Small intestine (tissue), 7 donors: Measurements from ENCODE around the gene RHEB. TPM values are rescaled to one million over a fixed set of nuclear protein-coding genes. Genes with fewer than 3 reads are reported as not detected.

Experiments used
- DNase-seq, 2 donors: peaks; one replicate each; pipeline versions ENCODE4 v3.0.0 to v3.0.0-alpha.2; 2013
- FAIRE-seq: peaks from 2 replicates; lab custom pipeline; 2012; peaks lifted over from hg19 to GRCh38; lab: Jason Lieb, UNC
- H3K27ac ChIP-seq, 3 donors: one replicate each; pipeline ENCODE4 v1.5.1; 2013; ENCODE audit warnings: low read length in 2 of 3, mild to moderate bottlenecking in 2 of 3, control low read depth in 1 of 3, inconsistent platforms in 1 of 3, low read depth in 1 of 3, moderate library complexity in 1 of 3
- H3K27me3 ChIP-seq, 3 donors: one replicate each; pipeline ENCODE4 v1.6.1; 2013; ENCODE audit warnings: low read length in 3 of 3, inconsistent platforms in 1 of 3; ENCODE audit not compliant: control insufficient read depth in 3 of 3, insufficient read depth in 3 of 3
- H3K36me3 ChIP-seq, 3 donors: one replicate each; pipeline ENCODE4 v1.6.1; 2013; ENCODE audit warnings: low read length in 3 of 3, inconsistent platforms in 1 of 3, low read depth in 1 of 3, mild to moderate bottlenecking in 1 of 3, moderate library complexity in 1 of 3; ENCODE audit not compliant: control insufficient read depth in 3 of 3, insufficient read depth in 2 of 3
- H3K4me1 ChIP-seq, 3 donors: one replicate each; pipeline ENCODE4 v1.6.1; 2013; ENCODE audit warnings: low read length in 2 of 3, inconsistent platforms in 1 of 3, low read depth in 1 of 3, mild to moderate bottlenecking in 1 of 3, moderate library complexity in 1 of 3; ENCODE audit not compliant: control insufficient read depth in 3 of 3, insufficient read depth in 2 of 3
- H3K4me3 ChIP-seq, 3 donors: one replicate each; pipeline ENCODE4 v1.5.1; 2013; ENCODE audit warnings: low read length in 3 of 3, control low read depth in 1 of 3, inconsistent platforms in 1 of 3, low read depth in 1 of 3, mild to moderate bottlenecking in 1 of 3, moderate library complexity in 1 of 3
- H3K9me3 ChIP-seq, 2 donors: one replicate each; pipeline ENCODE4 v1.6.1; 2013; ENCODE audit warnings: low read depth in 1 of 2, low read length in 1 of 2; ENCODE audit not compliant: control insufficient read depth in 2 of 2, insufficient read depth in 1 of 2
- WGBS, 3 donors: extraction: QIAGEN DNeasy Blood & Tissue Kit; methylation state at CpG; one replicate each; pipeline ENCODE4 v1.1.7; 2013; 5-methylcytosine and 5-hydroxymethylcytosine counted together
- polyA plus RNA-seq, 4 donors: library from polyadenylated mRNA; stranded (reverse) in 3 of 4; unstranded in 1 of 4; fragments of 200-250 nt in 3 of 4; fragments of 120-200 nt in 1 of 4; gene quantifications; one replicate each; pipeline versions ENCODE4 v1.2.1 to v1.2.3, GENCODE V29; 2013
- donor health status: healthy with polysubstance abuse.
- donor health status: control.
- donor health status: control.
- donor health status: Bipolar disorder and iron deficiency.
- donor health status: healthy.

The RHEB gene
- polyA plus RNA-seq, 4 donors = 54.4 to 84.6 (median 64.4) TPM

DNA sequence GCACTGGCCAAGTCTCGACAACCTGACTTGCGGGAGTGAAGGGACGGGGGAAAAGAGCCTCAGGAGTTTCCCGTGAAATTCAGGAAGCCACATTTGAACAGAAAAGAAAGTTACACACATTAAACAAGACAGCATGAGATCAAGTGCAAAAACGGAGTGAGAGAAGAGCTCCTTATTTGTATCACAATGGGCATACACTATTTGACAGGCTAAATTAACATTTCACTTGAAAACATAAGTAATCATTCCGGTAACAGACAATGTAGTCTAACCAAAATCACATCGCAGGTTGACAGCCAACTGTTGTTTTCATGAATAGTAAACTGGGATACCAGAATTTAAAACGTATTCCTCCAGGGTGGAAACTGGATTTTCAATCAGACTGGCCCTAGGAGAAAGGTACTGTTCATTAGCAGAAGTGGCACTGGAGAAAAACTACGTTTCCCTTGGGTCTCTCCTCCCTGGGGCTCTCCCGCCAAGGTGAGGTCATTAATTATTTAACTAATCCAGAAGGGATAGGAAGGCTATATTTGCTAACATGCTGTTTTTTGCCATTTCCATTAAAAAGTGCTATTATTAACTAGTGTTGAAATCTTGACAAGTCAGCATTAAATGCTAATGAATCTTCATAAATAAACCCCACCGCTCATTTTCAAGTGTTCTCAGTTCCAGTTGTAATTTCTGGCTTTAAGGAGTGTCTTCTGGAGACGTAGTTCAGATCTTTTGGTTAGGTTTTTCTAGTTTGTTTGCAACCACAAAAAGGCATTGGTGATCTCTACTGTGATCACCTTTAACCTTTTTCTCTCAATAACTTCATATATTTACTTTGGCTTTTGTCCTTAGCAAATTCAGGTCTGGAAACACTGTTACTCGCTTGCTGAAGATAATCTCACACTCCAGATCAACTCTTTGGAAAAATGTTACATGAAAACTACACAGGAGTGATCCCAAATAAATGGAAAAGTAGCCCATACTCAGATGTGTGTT is 25.1 kb downstream of the RHEB start:
- peaks cover 0 to 14% (median 0%) of the 10 kb centered on the region in 3 donors for H3K4me1 ChIP-seq
- 72 to 75% (median 75%) methylated on average over 13 of the region's 13 CpGs for WGBS, 3 donors
- peaks cover 0 to 10% (median 6%) of the 10 kb centered on the region in 3 donors for H3K36me3 ChIP-seq
- no peak overlapping the region for H3K4me3 ChIP-seq
- no peaks in the 10 kb centered on the region for H3K9me3 ChIP-seq
- DNase-seq (no peak), FAIRE-seq (no peak)
- no peaks in the 10 kb centered on the region for H3K27me3 ChIP-seq
- H3K27ac ChIP-seq = no peak overlapping the region

GRCh38 chr7:151493083-151493482 is 26.6 kb downstream of the RHEB start:
- no peak overlapping the region for H3K4me3 ChIP-seq
- no peak overlapping the region for H3K27ac ChIP-seq
- H3K9me3 ChIP-seq = no peaks in the 10 kb centered on the region
- no peaks in the 10 kb centered on the region for H3K27me3 ChIP-seq
- peaks cover 0 to 14% (median 0%) of the 10 kb centered on the region in 3 donors for H3K4me1 ChIP-seq
- DNase-seq (no peak), FAIRE-seq (no peak)
- WGBS, 3 donors = 92 to 97% (median 95%) methylated on average over 8 of the region's 8 CpGs
- peaks cover 6 to 13% (median 8%) of the 10 kb centered on the region in 3 donors for H3K36me3 ChIP-seq

GRCh38 chr7:151491859-151492258 is 27.8 kb downstream of the RHEB start:
- Histone ChIP-seq H3K27me3 (no peaks in the 10 kb centered on the region), H3K4me3 (no peak overlapping the region), H3K36me3 (peaks cover 6 to 17% (median 8%) of the 10 kb centered on the region in 3 donors), H3K27ac (no peak overlapping the region), H3K4me1 (peaks cover 0 to 14% (median 0%) of the 10 kb centered on the region in 3 donors), H3K9me3 (no peaks in the 10 kb centered on the region)
- DNase-seq (peak; percentile 66 to 84), FAIRE-seq (no peak)
- 54 to 74% (median 69%) methylated on average over 3 of the region's 3 CpGs for WGBS, 3 donors

GRCh38 chr7:151490456-151491105 is 29.1 kb downstream of the RHEB start:
- peaks cover 6 to 19% (median 8%) of the 10 kb centered on the region in 3 donors for H3K36me3 ChIP-seq
- H3K27ac ChIP-seq = no peak overlapping the region
- H3K27me3 ChIP-seq = no peaks in the 10 kb centered on the region
- peaks cover 0 to 9% (median 0%) of the 10 kb centered on the region in 3 donors for H3K4me1 ChIP-seq
- no peak overlapping the region for H3K4me3 ChIP-seq
- DNase-seq = no peak
- H3K9me3 ChIP-seq = no peaks in the 10 kb centered on the region
- 85 to 95% (median 93%) methylated on average over 4 of the region's 4 CpGs for WGBS, 3 donors
- no peak for FAIRE-seq

DNA sequence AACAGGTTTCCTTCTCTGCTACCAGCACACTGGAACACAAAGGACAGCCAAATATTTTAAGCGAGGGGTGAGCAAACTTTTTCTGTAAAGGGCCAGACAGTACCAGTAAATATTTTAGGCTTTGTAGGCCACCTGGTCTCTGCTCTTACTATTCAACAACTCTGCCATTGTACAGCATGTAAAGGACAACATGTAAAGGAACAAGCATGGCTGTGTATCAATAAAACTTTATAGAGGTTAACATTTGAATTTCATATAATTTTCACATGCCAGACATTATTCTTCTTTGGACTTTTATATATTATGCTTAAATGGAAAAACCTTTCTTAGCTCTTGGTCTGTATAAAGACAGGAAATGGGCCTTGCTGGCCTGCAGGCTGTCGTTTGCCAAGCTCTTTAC is 30.2 kb downstream of the RHEB start:
- Histone ChIP-seq H3K27me3 (no peaks in the 10 kb centered on the region), H3K4me1 (peaks cover under 1 to 8% (median 6%) of the 10 kb centered on the region in 3 donors), H3K36me3 (peaks cover 6 to 18% (median 8%) of the 10 kb centered on the region in 3 donors), H3K4me3 (no peak overlapping the region), H3K27ac (no peak overlapping the region), H3K9me3 (no peaks in the 10 kb centered on the region)
- FAIRE-seq = no peak
- 79 to 94% (median 88%) methylated on average over 2 of the region's 2 CpGs for WGBS, 3 donors
- DNase-seq = no peak

- H3K36me3 ChIP-seq = peaks cover 6 to 24% (median 8%) of the 10 kb centered on the region in 3 donors
- H3K9me3 ChIP-seq = no peaks in the 10 kb centered on the region
- peaks cover 2 to 8% (median 5%) of the 10 kb centered on the region in 3 donors for H3K4me1 ChIP-seq
- no peak overlapping the region for H3K27ac ChIP-seq
- no peak for DNase-seq
- FAIRE-seq = no peak
- H3K4me3 ChIP-seq = no peak overlapping the region
- no peaks in the 10 kb centered on the region for H3K27me3 ChIP-seq
Measured at GRCh38 chr7:151488096-151488495, 31.6 kb downstream of the RHEB start.

- peaks cover 6 to 27% (median 8%) of the 10 kb centered on the region in 3 donors for H3K36me3 ChIP-seq
- WGBS, 3 donors = 85 to 92% (median 91%) methylated on average over 2 of the region's 2 CpGs
- no peaks in the 10 kb centered on the region for H3K9me3 ChIP-seq
- H3K4me3 ChIP-seq = no peak overlapping the region
- H3K27me3 ChIP-seq = no peaks in the 10 kb centered on the region
- peak overlapping the region in 1 of 3 donors; percentile 23 for H3K27ac ChIP-seq
- FAIRE-seq = no peak
- no peak for DNase-seq
- peaks cover 2 to 8% (median 5%) of the 10 kb centered on the region in 3 donors for H3K4me1 ChIP-seq
Measured at GRCh38 chr7:151487228-151487627, 32.5 kb downstream of the RHEB start.

DNA sequence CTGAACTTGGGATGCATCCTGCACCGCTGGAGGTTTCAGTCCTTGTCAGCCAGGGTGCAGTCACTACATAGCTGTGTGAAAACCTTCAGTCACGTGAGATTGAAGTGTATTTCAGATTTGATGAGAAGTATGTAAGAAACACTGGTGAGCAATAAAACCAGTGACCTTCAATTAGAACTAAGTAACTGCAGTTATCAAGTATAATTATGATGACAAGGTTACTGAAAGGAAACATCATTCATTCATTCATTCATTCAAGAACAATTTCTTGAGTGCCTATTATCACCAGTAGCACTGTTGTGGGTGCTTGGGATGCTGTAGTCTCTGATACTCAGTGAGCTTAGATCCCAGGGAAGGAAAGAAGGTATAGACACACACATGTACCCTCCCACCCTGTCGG is 33.6 kb downstream of the RHEB start:
- 92 to 97% (median 95%) methylated on average over 3 of the region's 3 CpGs for WGBS, 3 donors
- Histone ChIP-seq H3K9me3 (no peaks in the 10 kb centered on the region), H3K4me1 (peaks cover 2 to 8% (median 5%) of the 10 kb centered on the region in 3 donors), H3K4me3 (no peak overlapping the region), H3K27me3 (no peaks in the 10 kb centered on the region), H3K36me3 (peaks cover 6 to 30% (median 8%) of the 10 kb centered on the region in 3 donors), H3K27ac (no peak overlapping the region)
- FAIRE-seq (no peak), DNase-seq (no peak)
